RWPE2 (cell line): ENCODE measurements around the gene IRX4.

Experiments used
- ATAC-seq: fragments of 200-7000 bp; cut with Tn5 transposase; 3 replicates; pipeline ENCODE4 v1.9.1; 2021; ENCODE audit warnings: low read depth
- DNase-seq: peaks from one replicate; pipeline ENCODE4 v3.0.0-alpha.2; 2020; ENCODE audit warnings: low spot score
- H3K27ac ChIP-seq: fragments of 450-650 bp; 2 replicates; pipeline ENCODE4 v1.5.1; 2017; ENCODE audit warnings: mild to moderate bottlenecking; ENCODE audit not compliant: poor library complexity, severe bottlenecking
- H3K27me3 ChIP-seq: fragments of 250-450 bp; sonication (Bioruptor Pico); 2 replicates; pipeline ENCODE4 v1.5.1; 2021; ENCODE audit warnings: mild to moderate bottlenecking, moderate library complexity; ENCODE audit not compliant: insufficient read depth, poor library complexity, severe bottlenecking
- H3K36me3 ChIP-seq: fragments of 250-450 bp; sonication (Bioruptor Pico); 2 replicates; pipeline ENCODE4 v1.5.1; 2020; ENCODE audit warnings: low read depth, mild to moderate bottlenecking, moderate library complexity
- H3K4me1 ChIP-seq: fragments of 250-450 bp; sonication (Bioruptor Pico); 2 replicates; pipeline ENCODE4 v1.5.1; 2021; ENCODE audit warnings: mild to moderate bottlenecking, moderate library complexity; ENCODE audit not compliant: insufficient read depth, poor library complexity, severe bottlenecking
- H3K4me3 ChIP-seq: fragments of 250-450 bp; sonication (Bioruptor Pico); 2 replicates; pipeline ENCODE4 v1.5.1; 2021; ENCODE audit warnings: mild to moderate bottlenecking, moderate library complexity; ENCODE audit not compliant: severe bottlenecking
- H3K9me3 ChIP-seq: fragments of 250-450 bp; sonication (Bioruptor Pico); 2 replicates; pipeline ENCODE4 v1.5.1; 2021; ENCODE audit warnings: mild to moderate bottlenecking, moderate library complexity; ENCODE audit not compliant: severe bottlenecking
- TF ChIP-seq, protein P1 (sequence below): fragments of 450-650 bp; IDR thresholded peaks from one replicate; pipeline ENCODE4 v1.5.1; 2017; ENCODE audit warnings: mild to moderate bottlenecking, moderate library complexity; ENCODE audit not compliant: poor library complexity, severe bottlenecking

The IRX4 gene

GRCh38 chr5:1876660-1877064 is 6.1 kb downstream of the IRX4 start:
- H3K27ac ChIP-seq = no peak overlapping the region
- TF ChIP-seq, protein P1, sequence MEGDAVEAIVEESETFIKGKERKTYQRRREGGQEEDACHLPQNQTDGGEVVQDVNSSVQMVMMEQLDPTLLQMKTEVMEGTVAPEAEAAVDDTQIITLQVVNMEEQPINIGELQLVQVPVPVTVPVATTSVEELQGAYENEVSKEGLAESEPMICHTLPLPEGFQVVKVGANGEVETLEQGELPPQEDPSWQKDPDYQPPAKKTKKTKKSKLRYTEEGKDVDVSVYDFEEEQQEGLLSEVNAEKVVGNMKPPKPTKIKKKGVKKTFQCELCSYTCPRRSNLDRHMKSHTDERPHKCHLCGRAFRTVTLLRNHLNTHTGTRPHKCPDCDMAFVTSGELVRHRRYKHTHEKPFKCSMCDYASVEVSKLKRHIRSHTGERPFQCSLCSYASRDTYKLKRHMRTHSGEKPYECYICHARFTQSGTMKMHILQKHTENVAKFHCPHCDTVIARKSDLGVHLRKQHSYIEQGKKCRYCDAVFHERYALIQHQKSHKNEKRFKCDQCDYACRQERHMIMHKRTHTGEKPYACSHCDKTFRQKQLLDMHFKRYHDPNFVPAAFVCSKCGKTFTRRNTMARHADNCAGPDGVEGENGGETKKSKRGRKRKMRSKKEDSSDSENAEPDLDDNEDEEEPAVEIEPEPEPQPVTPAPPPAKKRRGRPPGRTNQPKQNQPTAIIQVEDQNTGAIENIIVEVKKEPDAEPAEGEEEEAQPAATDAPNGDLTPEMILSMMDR = no peak
- no peak overlapping the region for H3K4me3 ChIP-seq
- no peak for ATAC-seq
- DNase-seq = no peak
- H3K9me3 ChIP-seq = no peaks in the 10 kb centered on the region
- H3K4me1 ChIP-seq = peaks cover 3% of the 10 kb centered on the region
- peaks cover 34% of the 10 kb centered on the region for H3K36me3 ChIP-seq
- no peaks in the 10 kb centered on the region for H3K27me3 ChIP-seq

DNA sequence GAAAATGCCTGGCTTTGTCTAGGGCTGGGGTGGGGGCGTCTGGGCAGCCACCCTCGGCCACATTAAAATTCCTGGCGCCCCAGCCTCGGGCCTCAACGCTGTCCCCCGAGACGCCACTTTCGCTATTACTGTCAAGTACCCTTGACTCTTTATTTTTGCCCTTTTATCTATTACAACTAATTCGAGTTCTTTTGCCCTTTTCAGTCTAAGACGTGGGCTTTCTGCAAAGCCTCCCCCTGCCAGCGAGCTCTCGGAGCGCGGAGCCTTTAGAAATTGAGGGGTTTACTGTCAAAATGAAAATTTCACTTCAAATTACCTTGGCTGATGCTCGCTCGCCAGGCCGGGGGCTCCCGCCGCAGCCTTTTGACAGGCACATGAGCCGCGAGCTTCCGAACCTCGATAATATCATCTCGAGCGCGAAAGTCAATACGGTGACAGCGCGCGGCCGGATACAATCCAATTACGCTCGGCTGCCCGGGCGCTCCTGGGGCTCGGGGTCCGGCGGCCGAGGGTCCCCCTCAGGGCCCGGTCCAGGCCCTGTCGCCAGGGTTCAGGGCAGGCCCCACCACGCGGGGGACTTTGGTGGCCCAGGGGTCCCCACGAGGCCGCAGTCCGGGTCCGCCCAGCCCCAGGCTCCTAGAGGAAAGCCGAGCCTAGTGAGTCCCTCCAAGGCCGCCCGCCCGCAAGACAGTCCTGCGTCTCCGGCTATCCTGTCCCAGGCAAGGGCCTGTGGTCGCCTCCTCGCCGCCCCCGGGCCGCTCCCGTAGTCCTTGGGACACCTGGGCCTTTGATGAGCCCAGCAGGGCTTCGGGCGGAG is 6.7 kb downstream of the IRX4 start:
- no peak for DNase-seq
- no peaks in the 10 kb centered on the region for H3K27me3 ChIP-seq
- no peak overlapping the region for H3K27ac ChIP-seq
- H3K4me1 ChIP-seq = no peaks in the 10 kb centered on the region
- H3K36me3 ChIP-seq = peaks cover 31% of the 10 kb centered on the region
- H3K9me3 ChIP-seq = no peaks in the 10 kb centered on the region
- TF ChIP-seq, protein P1 = no peak
- ATAC-seq = no peak
- H3K4me3 ChIP-seq = no peak overlapping the region

- TF ChIP-seq, protein P1 = no peak
- peaks cover 27% of the 10 kb centered on the region for H3K36me3 ChIP-seq
- DNase-seq (no peak), ATAC-seq (no peak)
- no peaks in the 10 kb centered on the region for H3K27me3 ChIP-seq
- no peaks in the 10 kb centered on the region for H3K9me3 ChIP-seq
- no peak overlapping the region for H3K4me3 ChIP-seq
- no peak overlapping the region for H3K27ac ChIP-seq
- H3K4me1 ChIP-seq = no peaks in the 10 kb centered on the region
Measured at GRCh38 chr5:1875281-1875842, 7.4 kb downstream of the IRX4 start.

DNA sequence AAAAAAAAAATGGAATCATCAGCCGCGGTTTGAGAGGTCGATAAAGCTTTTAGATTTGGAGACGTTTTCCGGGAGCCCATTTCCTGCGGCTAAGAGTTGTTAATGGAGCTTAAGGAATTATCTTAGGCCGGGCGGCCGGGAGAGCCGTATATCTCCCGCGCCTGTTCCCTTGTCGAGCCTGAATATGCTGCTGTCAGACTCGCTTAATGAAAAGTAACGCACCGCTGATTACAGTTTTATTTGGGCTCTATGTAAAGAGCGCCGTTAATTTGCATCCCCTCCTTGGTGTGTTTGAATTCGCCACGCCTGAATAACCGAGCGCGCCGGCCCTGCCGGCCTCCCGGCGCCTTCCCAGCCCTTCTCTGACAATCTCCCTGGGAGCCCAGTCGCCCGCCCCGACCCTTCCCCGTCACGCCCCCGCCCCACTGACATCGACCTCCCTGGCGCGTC is 7.9 kb downstream of the IRX4 start:
- peaks cover 22% of the 10 kb centered on the region for H3K36me3 ChIP-seq
- TF ChIP-seq, protein P1 = no peak
- no peak overlapping the region for H3K4me3 ChIP-seq
- no peaks in the 10 kb centered on the region for H3K9me3 ChIP-seq
- H3K27me3 ChIP-seq = no peaks in the 10 kb centered on the region
- H3K4me1 ChIP-seq = no peaks in the 10 kb centered on the region
- H3K27ac ChIP-seq = no peak overlapping the region
- ATAC-seq (no peak), DNase-seq (no peak)

- no peak overlapping the region for H3K27ac ChIP-seq
- TF ChIP-seq, protein P1 = no peak
- ATAC-seq (no peak), DNase-seq (no peak)
- no peaks in the 10 kb centered on the region for H3K4me1 ChIP-seq
- H3K27me3 ChIP-seq = no peaks in the 10 kb centered on the region
- no peak overlapping the region for H3K4me3 ChIP-seq
- H3K36me3 ChIP-seq = peaks cover 17% of the 10 kb centered on the region
- H3K9me3 ChIP-seq = no peaks in the 10 kb centered on the region
Measured at GRCh38 chr5:1874348-1874747, 8.4 kb downstream of the IRX4 start.
